ENCODE measurements around the gene REPS2. TPM values are rescaled to one million over a fixed set of nuclear protein-coding genes. Genes with fewer than 3 reads are reported as not detected.
"Not testable (repeated sequence)": the region's sequence is repeated elsewhere in the genome, so short reads cannot be mapped to it uniquely, and the experiment has no call there.

REPS2 gene
- 8.1 TPM for polyA plus RNA-seq (ENCODE audit: insufficient read length)

- no peak for DNase-seq (ENCODE audit: low read depth)
These were observed at the start of gene REPS2 for GRCh38 chrX:16946361-16946964. Gene REPS2, plus strand, starts transcription at chrX:16946658. Its CDS starts 204 bp downstream, at chrX:16946862.

- DNase-seq (ENCODE audit: low read depth) = no peak
These were observed 49.0 kb upstream of the REPS2 start for GRCh38 chrX:16897445-16897844.

GRCh38 chrX:16903274-16904022 is 43.0 kb upstream of the REPS2 start:
- no peak for DNase-seq (ENCODE audit: low read depth)

- DNase-seq (ENCODE audit: low read depth) = no peak
These were observed 36.1 kb upstream of the REPS2 start for GRCh38 chrX:16910376-16910775.

- no peak for DNase-seq (ENCODE audit: low read depth)
These were observed 32.4 kb upstream of the REPS2 start for GRCh38 chrX:16914058-16914457.

GRCh38 chrX:16916561-16916960 is 29.9 kb upstream of the REPS2 start:
- DNase-seq (ENCODE audit: low read depth) = no peak

GRCh38 chrX:16917120-16917519 is 29.3 kb upstream of the REPS2 start:
- no peak for DNase-seq (ENCODE audit: low read depth)

GRCh38 chrX:16918979-16919378 is 27.5 kb upstream of the REPS2 start:
- DNase-seq (ENCODE audit: low read depth) = no peak

- DNase-seq (ENCODE audit: low read depth) = no peak
These were observed 26.4 kb upstream of the REPS2 start for GRCh38 chrX:16920075-16920474.

GRCh38 chrX:16923157-16923556 is 23.3 kb upstream of the REPS2 start:
- DNase-seq (ENCODE audit: low read depth) = no peak

- peak; percentile 43 for DNase-seq (ENCODE audit: low read depth)
These were observed 21.6 kb upstream of the REPS2 start for GRCh38 chrX:16924631-16925480.

GRCh38 chrX:16930392-16930791 is 16.1 kb upstream of the REPS2 start:
- no peak for DNase-seq (ENCODE audit: low read depth)

- no peak for DNase-seq (ENCODE audit: low read depth)
These were observed 15.1 kb upstream of the REPS2 start for GRCh38 chrX:16931371-16931770.

- no peak for DNase-seq (ENCODE audit: low read depth)
These were observed 14.4 kb upstream of the REPS2 start for GRCh38 chrX:16931855-16932575.

GRCh38 chrX:16934185-16934584 is 12.3 kb upstream of the REPS2 start:
- no peak for DNase-seq (ENCODE audit: low read depth)

- no peak for DNase-seq (ENCODE audit: low read depth)
These were observed 609 bp downstream of the REPS2 start for GRCh38 chrX:16946971-16947562.

GRCh38 chrX:16950423-16950822 is 4.0 kb downstream of the REPS2 start:
- no peak for DNase-seq (ENCODE audit: low read depth)

- DNase-seq (ENCODE audit: low read depth) = no peak
These were observed 7.3 kb downstream of the REPS2 start for GRCh38 chrX:16953606-16954211.

GRCh38 chrX:16957751-16958150 is 11.3 kb downstream of the REPS2 start:
- no peak for DNase-seq (ENCODE audit: low read depth)

GRCh38 chrX:16958356-16958755 is 11.9 kb downstream of the REPS2 start:
- DNase-seq (ENCODE audit: low read depth) = no peak

GRCh38 chrX:16962661-16963060 is 16.2 kb downstream of the REPS2 start:
- not testable (repeated sequence) for DNase-seq (ENCODE audit: low read depth)

All from forelimb muscle (tissue), 1 donor.